ENCODE data around the gene ANKRD18A. TPM values are rescaled to one million over a fixed set of nuclear protein-coding genes. Genes with fewer than 3 reads are reported as not detected.
"Not testable (repeated sequence)": the region's sequence is repeated elsewhere in the genome, so short reads cannot be mapped to it uniquely, and the experiment has no call there.

Gene ANKRD18A
- total and polyA plus RNA-seq, 2 experiments from 2014 or later = 3.7 to 5.0 TPM

- H3K4me3 ChIP-seq = no peak overlapping the region
- TF ChIP-seq CTCF (IDR thresholded peaks at IDR 0.05; ENCODE audit: low read depth, low read length) = no peak
- no peaks in the 10 kb centered on the region for H3K9me3 ChIP-seq (ENCODE audit: low read depth)
- no peaks in the 10 kb centered on the region for H3K4me1 ChIP-seq (ENCODE audit: low read depth)
- DNase-seq (ENCODE audit: low read depth in 1 of 2, low spot score in 1 of 2) = no peak
- H3K27me3 ChIP-seq = peaks cover 65% of the 10 kb centered on the region
- H3K27ac ChIP-seq = no peak overlapping the region
- H3K36me3 ChIP-seq = no peaks in the 10 kb centered on the region
Measured at GRCh38 chr9:38622951-38623350, 2.6 kb upstream of the ANKRD18A start.

- Histone ChIP-seq H3K9me3 (ENCODE audit: low read depth) (no peaks in the 10 kb centered on the region), H3K36me3 (no peaks in the 10 kb centered on the region), H3K4me3 (peak overlapping the region; percentile 67), H3K27me3 (peaks cover 65% of the 10 kb centered on the region), H3K4me1 (ENCODE audit: low read depth) (no peaks in the 10 kb centered on the region), H3K27ac (no peak overlapping the region)
- no peak for TF ChIP-seq CTCF (IDR thresholded peaks at IDR 0.05; ENCODE audit: low read depth, low read length)
- DNase-seq (ENCODE audit: low read depth in 1 of 2, low spot score in 1 of 2) = peak in 1 of 2 donors; percentile 23
Measured at GRCh38 chr9:38622288-38622674, 1.9 kb upstream of the ANKRD18A start.

DNA sequence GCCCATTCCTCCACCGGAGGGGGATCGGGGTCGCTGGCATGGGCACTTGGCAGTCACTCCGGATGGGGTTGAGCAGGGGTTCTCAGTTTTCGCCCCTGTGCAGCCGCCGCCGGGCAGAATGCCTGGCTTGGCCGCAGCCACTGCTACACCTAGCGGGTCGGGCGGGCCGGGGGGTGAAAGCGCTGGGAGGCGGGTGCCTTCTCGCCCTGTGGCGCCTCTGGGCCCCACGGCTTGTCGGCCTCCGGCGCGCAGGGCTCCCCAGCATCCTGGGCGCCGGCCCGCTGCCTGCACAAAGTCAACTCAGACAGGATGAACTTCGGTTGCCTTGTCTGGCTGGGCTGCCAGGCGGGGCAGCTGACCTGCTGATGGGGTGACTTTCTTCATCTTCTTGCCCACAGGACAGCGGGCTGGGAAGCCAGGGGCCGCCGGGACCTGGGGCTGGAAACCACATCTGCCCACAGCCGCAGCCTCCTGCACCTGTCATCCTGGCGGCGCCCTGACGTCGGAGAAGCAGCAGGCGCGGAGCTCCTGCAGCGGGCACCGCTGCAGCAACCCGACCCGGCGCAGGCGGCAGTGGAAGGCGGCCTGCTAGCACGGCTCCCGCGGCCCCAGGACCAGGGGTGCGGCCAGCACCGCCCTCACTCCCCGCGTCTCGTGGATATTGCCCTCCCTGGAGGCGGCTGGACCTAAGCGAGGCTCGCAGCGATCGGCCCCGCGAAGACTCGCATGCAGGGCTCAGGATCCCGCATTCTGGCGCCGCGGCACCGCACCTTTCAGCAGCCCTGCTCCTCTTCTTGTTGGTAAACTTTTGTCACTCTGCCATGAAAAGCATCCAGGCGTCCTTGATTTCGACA, 1.3 kb upstream of the ANKRD18A start:
- no peaks in the 10 kb centered on the region for H3K4me1 ChIP-seq (ENCODE audit: low read depth)
- no peak for TF ChIP-seq CTCF (IDR thresholded peaks at IDR 0.05; ENCODE audit: low read depth, low read length)
- H3K27ac ChIP-seq = no peak overlapping the region
- H3K27me3 ChIP-seq = peaks cover 65% of the 10 kb centered on the region
- no peaks in the 10 kb centered on the region for H3K9me3 ChIP-seq (ENCODE audit: low read depth)
- peak; percentile 5 to 65 for DNase-seq (ENCODE audit: low read depth in 1 of 2, low spot score in 1 of 2)
- no peaks in the 10 kb centered on the region for H3K36me3 ChIP-seq
- H3K4me3 ChIP-seq = peak overlapping the region; percentile 67

DNA sequence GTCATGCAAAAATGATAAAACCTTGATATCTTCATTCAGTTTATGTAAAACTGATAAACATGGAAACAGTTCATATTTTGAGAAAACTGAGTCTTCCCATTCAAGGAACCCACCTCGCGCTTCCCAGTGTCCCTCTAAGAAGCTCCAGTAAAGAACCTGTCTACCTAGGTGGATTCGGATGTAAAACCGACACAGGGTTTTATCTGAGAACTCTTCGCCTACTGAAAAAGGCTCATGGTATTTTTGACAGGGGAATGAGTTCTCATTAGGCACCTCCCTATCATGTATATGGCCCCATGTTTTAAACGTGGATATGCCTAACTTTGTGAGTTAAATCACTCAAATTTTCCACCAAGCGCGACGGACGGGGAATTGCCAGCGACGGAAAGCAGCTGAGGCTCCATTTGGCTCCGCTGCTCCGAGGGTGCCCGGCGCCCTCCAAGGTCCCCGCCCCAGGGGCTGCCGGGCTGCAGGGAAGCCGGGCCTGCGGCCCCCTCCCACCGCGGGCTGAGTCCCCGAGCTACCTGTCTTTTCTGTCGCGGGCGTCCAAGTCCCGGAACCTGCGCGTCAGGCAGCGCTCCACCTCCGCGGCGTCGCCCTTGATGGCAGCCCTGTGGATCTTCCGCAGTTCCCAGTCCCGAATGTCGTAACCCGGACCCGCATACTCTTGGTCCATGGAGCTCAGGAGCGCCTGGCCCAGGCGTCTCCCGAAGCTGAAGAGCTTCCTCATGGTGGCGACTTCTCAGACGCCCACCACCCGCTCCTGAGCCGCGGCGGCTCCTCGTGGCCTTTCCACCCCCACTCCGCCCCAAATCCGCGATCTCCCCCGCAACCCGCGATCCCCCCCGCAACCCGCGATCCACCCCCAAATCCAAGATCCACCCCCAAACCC, 594 bp downstream of the ANKRD18A start:
- no peak for TF ChIP-seq CTCF (IDR thresholded peaks at IDR 0.05; ENCODE audit: low read depth, low read length)
- Histone ChIP-seq H3K9me3 (ENCODE audit: low read depth) (no peaks in the 10 kb centered on the region), H3K27ac (no peak overlapping the region), H3K4me3 (peak overlapping the region; percentile 67), H3K4me1 (ENCODE audit: low read depth) (no peaks in the 10 kb centered on the region), H3K27me3 (peaks cover 60% of the 10 kb centered on the region), H3K36me3 (no peaks in the 10 kb centered on the region)
- DNase-seq (ENCODE audit: low read depth in 1 of 2, low spot score in 1 of 2) = peak in 1 of 2 donors; percentile 24

DNA sequence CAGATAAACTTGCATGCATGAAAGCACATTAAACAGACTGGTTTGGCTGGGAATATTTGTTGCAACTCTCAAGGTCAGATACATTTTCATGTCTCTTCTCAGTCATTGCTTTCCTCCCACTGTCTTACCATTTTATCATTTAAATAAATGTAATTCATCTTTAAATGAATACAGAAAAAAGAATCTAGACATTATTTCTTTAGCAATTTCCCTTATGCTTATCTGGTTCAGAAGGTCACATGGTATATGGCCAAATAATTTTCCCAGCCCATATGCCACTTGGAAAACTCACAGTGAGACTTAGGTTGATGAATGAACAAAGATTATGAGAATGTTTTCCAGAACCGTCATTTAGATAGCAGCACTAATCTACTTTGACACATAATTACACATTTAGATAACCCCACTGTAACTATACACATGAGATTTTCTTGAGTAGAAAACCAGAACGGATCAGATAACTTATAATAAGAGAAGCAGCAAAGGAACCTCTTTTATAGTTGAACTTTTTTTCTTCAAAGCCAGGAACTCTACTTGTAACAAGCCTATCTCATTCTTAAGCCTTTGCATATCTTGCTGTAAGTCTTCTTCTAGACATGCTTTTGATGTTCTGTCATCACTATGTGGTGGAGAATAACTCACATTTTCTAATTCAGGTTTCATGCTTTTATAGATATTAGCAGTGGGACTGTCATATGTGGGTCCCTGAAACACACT, 22.2 kb downstream of the ANKRD18A start:
- not testable (repeated sequence) for H3K4me1 ChIP-seq (ENCODE audit: low read depth); DNase-seq (ENCODE audit: low read depth in 1 of 2, low spot score in 1 of 2)
- H3K27ac ChIP-seq = peak overlapping the region; percentile 32

DNA sequence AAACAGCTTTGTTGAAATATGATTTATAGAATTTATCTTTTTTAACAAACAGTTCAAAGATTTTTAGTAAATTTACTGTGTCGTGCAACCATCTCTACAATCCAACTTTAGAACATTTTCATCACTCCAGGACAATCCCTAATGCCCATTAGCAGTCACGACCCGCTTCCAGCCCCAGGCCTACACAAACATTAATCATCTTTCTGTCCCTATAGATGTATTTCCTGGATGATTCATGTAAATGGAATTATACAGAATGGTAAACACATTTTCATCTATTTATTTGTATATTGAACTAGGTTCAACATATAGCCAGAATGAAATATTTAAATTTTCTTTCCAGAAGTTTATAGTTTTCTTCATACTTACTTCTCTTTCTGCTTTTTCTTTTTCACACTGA, 25.3 kb downstream of the ANKRD18A start:
- H3K27ac ChIP-seq; H3K4me1 ChIP-seq (ENCODE audit: low read depth); H3K27me3 ChIP-seq; H3K36me3 ChIP-seq; DNase-seq (ENCODE audit: low read depth in 1 of 2, low spot score in 1 of 2); H3K4me3 ChIP-seq; H3K9me3 ChIP-seq (ENCODE audit: low read depth): not testable (repeated sequence)

More for the DNA sequence above, 22.2 kb downstream of the ANKRD18A start:
- not testable (repeated sequence) for H3K4me3 ChIP-seq; H3K27me3 ChIP-seq; H3K36me3 ChIP-seq; H3K9me3 ChIP-seq (ENCODE audit: low read depth)

- DNase-seq (ENCODE audit: low read depth in 1 of 2, low spot score in 1 of 2) = peak; percentile 29 to 73
- not testable (repeated sequence) for H3K4me1 ChIP-seq (ENCODE audit: low read depth); H3K36me3 ChIP-seq; H3K27me3 ChIP-seq; H3K27ac ChIP-seq; H3K4me3 ChIP-seq; H3K9me3 ChIP-seq (ENCODE audit: low read depth)
Measured at GRCh38 chr9:38591346-38592063, 28.9 kb downstream of the ANKRD18A start.

- not testable (repeated sequence) for H3K27me3 ChIP-seq; H3K9me3 ChIP-seq (ENCODE audit: low read depth); H3K4me3 ChIP-seq; H3K4me1 ChIP-seq (ENCODE audit: low read depth); H3K36me3 ChIP-seq; H3K27ac ChIP-seq
- DNase-seq (ENCODE audit: low read depth in 1 of 2, low spot score in 1 of 2) = peak in 1 of 2 donors; percentile 13
Measured at GRCh38 chr9:38583765-38584164, 36.6 kb downstream of the ANKRD18A start.

Data from cardiac muscle cell (in vitro differentiated cells and primary cell).